Spinal cord (tissue), 10 donors: ENCODE results near the gene CSMD2. TPM values are rescaled to one million over a fixed set of nuclear protein-coding genes. Genes with fewer than 3 reads are reported as not detected.

Experiments used
- DNase-seq, 6 donors: peaks; one replicate each; pipeline versions ENCODE4 v3.0.0 to v3.0.0-alpha.2; 2013 to 2015; ENCODE audit warnings: low spot score in 6 of 6, low read depth in 4 of 6
- H3K27ac ChIP-seq: one replicate; pipeline ENCODE4 v1.5.1; 2013; ENCODE audit warnings: low read depth, low read length, control low read depth
- H3K27me3 ChIP-seq: one replicate; pipeline ENCODE4 v1.6.1; 2013; ENCODE audit warnings: low read length; ENCODE audit not compliant: control insufficient read depth, insufficient read depth
- H3K36me3 ChIP-seq: one replicate; pipeline ENCODE4 v1.6.1; 2013; ENCODE audit warnings: low read length; ENCODE audit not compliant: control insufficient read depth, insufficient read depth
- H3K4me1 ChIP-seq: one replicate; pipeline ENCODE4 v1.6.1; 2013; ENCODE audit warnings: low read length; ENCODE audit not compliant: control insufficient read depth, insufficient read depth
- H3K4me3 ChIP-seq: one replicate; pipeline ENCODE4 v1.5.1; 2013; ENCODE audit warnings: low read depth, low read length, control low read depth
- H3K9me3 ChIP-seq: one replicate; pipeline ENCODE4 v1.6.1; 2013; ENCODE audit warnings: low read length; ENCODE audit not compliant: control insufficient read depth, insufficient read depth
- WGBS: methylation state at CpG from one replicate; pipeline ENCODE4 v1.1.5; 2013; ENCODE audit warnings: missing lambda C conversion rate; ENCODE audit not compliant: insufficient coverage; 5-methylcytosine and 5-hydroxymethylcytosine counted together
- polyA plus RNA-seq, 2 donors: library from polyadenylated mRNA; unstranded; fragments of 120-200 nt; gene quantifications; one replicate each; pipeline ENCODE4 v1.2.1, GENCODE V29; 2013; ENCODE audit not compliant: insufficient read length in 2 of 2
- total RNA-seq, 2 donors: library from RNA; depleted of rRNA in 1 of 2; stranded (reverse); fragments of 120-200 nt in 1 of 2; fragments of >200 nt in 1 of 2; gene quantifications; one replicate each; pipeline versions ENCODE4 v1.2.3 to v1.2.4, GENCODE V29; 2013 to 2014
- donor health status: healthy.

Gene CSMD2
- total and polyA plus RNA-seq, 4 donors, result 16.0 to 26.4 (median 22.2) TPM

GRCh38 chr1:33696962-33697361 lies 468.1 kb downstream of the CSMD2 start:
- WGBS, result 93% methylated on average over 2 of the region's 2 CpGs
- DNase-seq, result no peak
- H3K27ac ChIP-seq, result no peak overlapping the region
- peaks cover 35% of the 10 kb centered on the region for H3K36me3 ChIP-seq
- H3K4me3 ChIP-seq, result no peak overlapping the region
- no peaks in the 10 kb centered on the region for H3K9me3 ChIP-seq
- no peaks in the 10 kb centered on the region for H3K27me3 ChIP-seq
- H3K4me1 ChIP-seq, result no peaks in the 10 kb centered on the region

GRCh38 chr1:33696311-33696710 lies 468.7 kb downstream of the CSMD2 start:
- H3K4me3 ChIP-seq, result no peak overlapping the region
- peaks cover 35% of the 10 kb centered on the region for H3K36me3 ChIP-seq
- no peak overlapping the region for H3K27ac ChIP-seq
- no peaks in the 10 kb centered on the region for H3K9me3 ChIP-seq
- H3K27me3 ChIP-seq, result no peaks in the 10 kb centered on the region
- no peak for DNase-seq
- WGBS, result no CpG with 5 or more reads among the region's 1 CpG
- H3K4me1 ChIP-seq, result no peaks in the 10 kb centered on the region

- Histone ChIP-seq H3K27me3 (no peaks in the 10 kb centered on the region), H3K36me3 (peaks cover 41% of the 10 kb centered on the region), H3K4me3 (no peak overlapping the region), H3K9me3 (no peaks in the 10 kb centered on the region), H3K4me1 (no peaks in the 10 kb centered on the region), H3K27ac (no peak overlapping the region)
- DNase-seq, result no peak
- 97% methylated on average over 5 of the region's 7 CpGs for WGBS
These were observed 472.5 kb downstream of the CSMD2 start for GRCh38 chr1:33692206-33693188.

GRCh38 chr1:33687000-33687399 lies 478.0 kb downstream of the CSMD2 start:
- no peak for DNase-seq
- no CpG with 5 or more reads among the region's 1 CpG for WGBS

GRCh38 chr1:33686551-33686950 lies 478.5 kb downstream of the CSMD2 start:
- no peak for DNase-seq
- no peaks in the 10 kb centered on the region for H3K9me3 ChIP-seq
- WGBS, result no CpG with 5 or more reads among the region's 1 CpG
- no peak overlapping the region for H3K27ac ChIP-seq
- peaks cover 11% of the 10 kb centered on the region for H3K4me1 ChIP-seq
- no peak overlapping the region for H3K4me3 ChIP-seq
- H3K27me3 ChIP-seq, result no peaks in the 10 kb centered on the region
- H3K36me3 ChIP-seq, result peaks cover 29% of the 10 kb centered on the region

More at GRCh38 chr1:33687000-33687399, 478.0 kb downstream of the CSMD2 start:
- Histone ChIP-seq H3K4me1 (peaks cover 11% of the 10 kb centered on the region), H3K27me3 (no peaks in the 10 kb centered on the region), H3K36me3 (peaks cover 29% of the 10 kb centered on the region), H3K9me3 (no peaks in the 10 kb centered on the region), H3K27ac (no peak overlapping the region), H3K4me3 (no peak overlapping the region)

GRCh38 chr1:33685256-33685655 lies 479.8 kb downstream of the CSMD2 start:
- DNase-seq, result peak in 2 of 6 donors; percentile 29 to 86
- peaks cover 24% of the 10 kb centered on the region for H3K36me3 ChIP-seq
- peaks cover 11% of the 10 kb centered on the region for H3K4me1 ChIP-seq
- 49% methylated on average over 3 of the region's 5 CpGs for WGBS
- H3K27ac ChIP-seq, result no peak overlapping the region
- H3K27me3 ChIP-seq, result no peaks in the 10 kb centered on the region
- H3K9me3 ChIP-seq, result no peaks in the 10 kb centered on the region
- no peak overlapping the region for H3K4me3 ChIP-seq

GRCh38 chr1:33684396-33685179 lies 480.4 kb downstream of the CSMD2 start:
- Histone ChIP-seq H3K4me1 (peaks cover 11% of the 10 kb centered on the region), H3K27me3 (no peaks in the 10 kb centered on the region), H3K4me3 (no peak overlapping the region), H3K36me3 (peaks cover 17% of the 10 kb centered on the region), H3K9me3 (no peaks in the 10 kb centered on the region), H3K27ac (no peak overlapping the region)
- 73% methylated on average over 6 of the region's 9 CpGs for WGBS
- peak in 1 of 6 donors; percentile 36 for DNase-seq

- 10% methylated on average over 1 of the region's 2 CpGs for WGBS
- peaks cover 11% of the 10 kb centered on the region for H3K36me3 ChIP-seq
- H3K9me3 ChIP-seq, result no peaks in the 10 kb centered on the region
- H3K4me3 ChIP-seq, result no peak overlapping the region
- H3K27ac ChIP-seq, result no peak overlapping the region
- peak in 2 of 6 donors; percentile 18 to 56 for DNase-seq
- H3K4me1 ChIP-seq, result peaks cover 11% of the 10 kb centered on the region
- no peaks in the 10 kb centered on the region for H3K27me3 ChIP-seq
These were observed 481.1 kb downstream of the CSMD2 start for GRCh38 chr1:33683913-33684312.

- no peak overlapping the region for H3K27ac ChIP-seq
- H3K4me3 ChIP-seq, result no peak overlapping the region
- peaks cover 9% of the 10 kb centered on the region for H3K36me3 ChIP-seq
- H3K4me1 ChIP-seq, result peaks cover 11% of the 10 kb centered on the region
- no peaks in the 10 kb centered on the region for H3K9me3 ChIP-seq
- no peak for DNase-seq
- H3K27me3 ChIP-seq, result no peaks in the 10 kb centered on the region
- WGBS, result no CpG with 5 or more reads among the region's 2 CpGs
These were observed 482.7 kb downstream of the CSMD2 start for GRCh38 chr1:33682371-33682770.
